GM12891 (cell line): Measurements from ENCODE around the gene GINS2.

Experiments
- PAX5 ChIP-seq: IDR thresholded peaks from 2 replicates; pipeline ENCODE4 v1.6.1; 2011; ENCODE audit warnings: low read length, moderate library complexity, mild to moderate bottlenecking; ENCODE audit not compliant: insufficient read depth, severe bottlenecking
- POLR2A ChIP-seq: IDR thresholded peaks from 2 replicates; pipeline ENCODE4 v1.6.1; 2011; ENCODE audit warnings: low read depth, low read length, control low read depth
- POLR2AphosphoS5 ChIP-seq: IDR thresholded peaks from 2 replicates; pipeline ENCODE4 v1.6.1; 2011; ENCODE audit warnings: low read depth, low read length, control low read depth
- POU2F2 ChIP-seq: IDR thresholded peaks from 2 replicates; pipeline ENCODE4 v1.6.1; 2011; ENCODE audit warnings: low read depth, mild to moderate bottlenecking, control low read depth, low read length, moderate library complexity
- SPI1 ChIP-seq: IDR thresholded peaks from 2 replicates; pipeline ENCODE4 v1.6.1; 2011; ENCODE audit warnings: low read depth, low read length, control low read depth
- TAF1 ChIP-seq: IDR thresholded peaks from 2 replicates; pipeline ENCODE4 v1.6.1; 2011; ENCODE audit warnings: low read depth, low read length, control low read depth

DNA sequence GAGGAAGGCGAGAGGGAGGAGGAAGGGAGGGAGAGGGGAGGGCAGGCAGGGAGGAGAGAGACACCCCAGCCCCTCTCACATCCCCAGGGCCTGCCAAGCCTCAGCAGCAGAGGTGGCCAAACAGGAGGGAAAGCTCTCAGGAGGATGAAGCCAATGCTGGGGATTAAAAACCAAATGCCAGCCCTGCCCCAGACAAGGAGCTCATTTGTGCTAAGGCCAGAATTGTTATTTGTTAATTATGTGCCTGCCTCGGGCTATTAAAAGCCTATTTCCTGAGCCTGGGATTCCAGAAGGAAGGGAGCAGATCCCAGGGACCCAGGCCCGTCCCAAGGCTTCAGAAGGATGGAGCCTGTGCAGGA is 27.9 kb upstream of the GINS2 start:
- TF ChIP-seq POLR2AphosphoS5, result no peak
- no peak for TF ChIP-seq POLR2A
- no peak for TF ChIP-seq SPI1
- no peak for TF ChIP-seq TAF1
- TF ChIP-seq PAX5, result no peak
- no peak for TF ChIP-seq POU2F2
